ENCODE results near the gene SMG7.

The SMG7 gene

GRCh38 chr1:183589874-183590243 is 117.6 kb downstream of the SMG7 start:
- DNase-seq (ENCODE audit: low read depth in 2 of 2), result no peak

GRCh38 chr1:183590244-183591191 is 118.2 kb downstream of the SMG7 start, which contains the start of gene NCF2:
TSS of gene NCF2 (minus strand) at chr1:183590459. CDS start at chr1:183590329, 130 bp downstream.
- DNase-seq (ENCODE audit: low read depth in 2 of 2), result no peak

- no peak for DNase-seq (ENCODE audit: low read depth in 2 of 2)
These were observed 120.4 kb downstream of the SMG7 start for GRCh38 chr1:183592733-183593132.

GRCh38 chr1:183593356-183593755 is 121.1 kb downstream of the SMG7 start:
- DNase-seq (ENCODE audit: low read depth in 2 of 2), result no peak

GRCh38 chr1:183595537-183595936 is 123.2 kb downstream of the SMG7 start:
- no peak for DNase-seq (ENCODE audit: low read depth in 2 of 2)

- DNase-seq (ENCODE audit: low read depth in 2 of 2), result no peak
These were observed 124.2 kb downstream of the SMG7 start for GRCh38 chr1:183596500-183596899.

- DNase-seq (ENCODE audit: low read depth in 2 of 2), result no peak
These were observed 125.5 kb downstream of the SMG7 start for GRCh38 chr1:183597656-183598347.

- DNase-seq (ENCODE audit: low read depth in 2 of 2), result no peak
These were observed 126.1 kb downstream of the SMG7 start for GRCh38 chr1:183598386-183598785.

- no peak for DNase-seq (ENCODE audit: low read depth in 2 of 2)
These were observed 127.8 kb downstream of the SMG7 start for GRCh38 chr1:183600136-183600535.

- DNase-seq (ENCODE audit: low read depth in 2 of 2), result no peak
These were observed 128.3 kb downstream of the SMG7 start for GRCh38 chr1:183600634-183601033.

GRCh38 chr1:183602510-183602909 is 130.2 kb downstream of the SMG7 start:
- DNase-seq (ENCODE audit: low read depth in 2 of 2), result no peak
